OCI-LY3 (cell line): ENCODE results near the gene PLB1.

Experiments
- H2AFZ ChIP-seq: fragments of 200-600, 300-600 bp; shearing (Covaris generic); 2 replicates; pipeline ENCODE4 v1.6.0; 2014; ENCODE audit warnings: antibody characterized with exemption, low read depth, low read length
- H3K27ac ChIP-seq: fragments of 200-600, 300-600 bp; sonication (generic); 2 replicates; pipeline ENCODE4 v1.5.1; 2014; ENCODE audit warnings: mild to moderate bottlenecking, low read length, moderate library complexity, mixed read lengths
- H3K27me3 ChIP-seq: fragments of 200-600, 300-600 bp; sonication (generic); 2 replicates; pipeline ENCODE4 v1.6.1; 2014; ENCODE audit warnings: low read depth, low read length, mixed read lengths
- H3K36me3 ChIP-seq: fragments of 200-600, 300-600 bp; sonication (generic); replicated peaks from 2 replicates; pipeline ENCODE3; 2014; ENCODE audit warnings: low read depth, low read length, mixed read lengths
- H3K4me1 ChIP-seq: fragments of 300-600, 200-600 bp; sonication (generic); 2 replicates; pipeline ENCODE4 v1.6.1; 2014; ENCODE audit warnings: low read length, mixed read lengths
- H3K4me2 ChIP-seq: fragments of 200-600, 300-600 bp; sonication (generic); 2 replicates; pipeline ENCODE4 v1.6.1; 2014; ENCODE audit warnings: low read length, mixed read lengths
- H3K4me3 ChIP-seq: fragments of 300-600, 200-600 bp; sonication (generic); 2 replicates; pipeline ENCODE4 v1.5.1; 2014; ENCODE audit warnings: antibody characterized with exemption, mild to moderate bottlenecking, low read length, moderate library complexity
- H3K79me2 ChIP-seq: fragments of 300-600, 200-600 bp; shearing (Covaris generic); 2 replicates; pipeline ENCODE4 v1.6.1; 2014; ENCODE audit warnings: mild to moderate bottlenecking, low read length, mixed read lengths
- H3K9ac ChIP-seq: fragments of 300-600, 200-600 bp; shearing (Covaris generic); 2 replicates; pipeline ENCODE4 v1.6.0; 2014; ENCODE audit warnings: mild to moderate bottlenecking, low read length, moderate library complexity
- H3K9me3 ChIP-seq: fragments of 200-600, 300-600 bp; shearing (Covaris generic); 2 replicates; pipeline ENCODE4 v1.6.1; 2014; ENCODE audit warnings: low read length, mixed read lengths; ENCODE audit not compliant: insufficient read depth
- H4K20me1 ChIP-seq: fragments of 200-600, 300-600 bp; sonication (generic); 2 replicates; pipeline ENCODE4 v1.6.1; 2016; ENCODE audit warnings: low read length, mixed read lengths; ENCODE audit not compliant: insufficient read depth
- CTCF ChIP-seq: fragments of 200-600, 300-600 bp; sonication (generic); IDR thresholded peaks from 2 replicates; pipeline ENCODE4 v1.5.1; 2014; ENCODE audit warnings: antibody characterized with exemption, low read length, low read depth
- EZH2phosphoT487 ChIP-seq: fragments of 200-600 bp; shearing (Covaris generic); IDR thresholded peaks from 2 replicates; pipeline ENCODE4 v1.6.1; 2018; ENCODE audit warnings: antibody characterized with exemption, mixed run types, low read depth

PLB1 gene

GRCh38 chr2:28616396-28616999, 120.6 kb downstream of the PLB1 start:
- Histone ChIP-seq H3K4me3 (no peak overlapping the region), H2AFZ (no peak overlapping the region), H3K4me1 (peaks cover 33% of the 10 kb centered on the region), H3K27me3 (no peaks in the 10 kb centered on the region), H3K27ac (no peak overlapping the region), H3K79me2 (no peaks in the 10 kb centered on the region), H4K20me1 (no peaks in the 10 kb centered on the region), H3K4me2 (no peak overlapping the region), H3K9me3 (no peaks in the 10 kb centered on the region), H3K9ac (no peak overlapping the region), H3K36me3 (no peaks in the 10 kb centered on the region)
- TF ChIP-seq CTCF (no peak), EZH2phosphoT487 (no peak)

- Histone ChIP-seq H3K36me3 (no peaks in the 10 kb centered on the region), H2AFZ (no peak overlapping the region), H3K27ac (no peak overlapping the region), H4K20me1 (no peaks in the 10 kb centered on the region), H3K9me3 (no peaks in the 10 kb centered on the region), H3K79me2 (no peaks in the 10 kb centered on the region), H3K4me1 (peaks cover 40% of the 10 kb centered on the region), H3K27me3 (no peaks in the 10 kb centered on the region), H3K4me2 (no peak overlapping the region; the same call in 1 of the 2 replicates), H3K9ac (no peak overlapping the region), H3K4me3 (no peak overlapping the region)
- TF ChIP-seq CTCF: no peak
- no peak for TF ChIP-seq EZH2phosphoT487
Measured at GRCh38 chr2:28617502-28618184, 121.8 kb downstream of the PLB1 start.

GRCh38 chr2:28618221-28619141, 122.6 kb downstream of the PLB1 start:
- H2AFZ ChIP-seq: no peak overlapping the region

More at GRCh38 chr2:28618221-28619141, 122.6 kb downstream of the PLB1 start:
- Histone ChIP-seq H3K9ac (no peak overlapping the region), H3K27ac (no peak overlapping the region), H3K4me2 (no peak overlapping the region), H3K9me3 (no peaks in the 10 kb centered on the region), H3K27me3 (no peaks in the 10 kb centered on the region), H3K36me3 (no peaks in the 10 kb centered on the region), H3K79me2 (no peaks in the 10 kb centered on the region), H4K20me1 (no peaks in the 10 kb centered on the region), H3K4me3 (no peak overlapping the region), H3K4me1 (peaks cover 40% of the 10 kb centered on the region)
- TF ChIP-seq EZH2phosphoT487: no peak
- no peak for TF ChIP-seq CTCF
